Stimulated activated memory B cell treated with anti-CD40 and anti-IgM and Interleukin-4, amounts not matched to agents 10 μg/mL and 1 μg/mL and 100 μg/mL, for 72 hours (primary cell): ENCODE results near the gene MNDA.
A peak's percentile ranks its signal among the peaks of the same experiment; 100 is the strongest.
"Not testable (repeated sequence)": the region's sequence is repeated elsewhere in the genome, so short reads cannot be mapped to it uniquely, and the experiment has no call there.

Source experiments
- ATAC-seq: fragments of 150-1000 bp; cut with Tn5 transposase; 2 replicates; pipeline ENCODE4 v1.10.0; 2021
- H3K27ac Mint-ChIP-seq: one replicate; pipeline ENCODE4 v1.8.0; 2022; ENCODE audit warnings: mild to moderate bottlenecking, mixed read lengths
- H3K27me3 Mint-ChIP-seq: one replicate; pipeline ENCODE4 v1.8.0; 2022; ENCODE audit warnings: mixed read lengths
- H3K36me3 Mint-ChIP-seq: one replicate; pipeline ENCODE4 v1.8.0; 2022; ENCODE audit warnings: mixed read lengths
- H3K4me1 Mint-ChIP-seq: one replicate; pipeline ENCODE4 v1.8.0; 2022; ENCODE audit warnings: mixed read lengths
- H3K4me3 Mint-ChIP-seq: one replicate; pipeline ENCODE4 v1.8.0; 2022; ENCODE audit warnings: mild to moderate bottlenecking, moderate library complexity, mixed read lengths
- H3K9me3 Mint-ChIP-seq: one replicate; pipeline ENCODE4 v1.8.0; 2022; ENCODE audit warnings: mixed read lengths

The MNDA gene

DNA sequence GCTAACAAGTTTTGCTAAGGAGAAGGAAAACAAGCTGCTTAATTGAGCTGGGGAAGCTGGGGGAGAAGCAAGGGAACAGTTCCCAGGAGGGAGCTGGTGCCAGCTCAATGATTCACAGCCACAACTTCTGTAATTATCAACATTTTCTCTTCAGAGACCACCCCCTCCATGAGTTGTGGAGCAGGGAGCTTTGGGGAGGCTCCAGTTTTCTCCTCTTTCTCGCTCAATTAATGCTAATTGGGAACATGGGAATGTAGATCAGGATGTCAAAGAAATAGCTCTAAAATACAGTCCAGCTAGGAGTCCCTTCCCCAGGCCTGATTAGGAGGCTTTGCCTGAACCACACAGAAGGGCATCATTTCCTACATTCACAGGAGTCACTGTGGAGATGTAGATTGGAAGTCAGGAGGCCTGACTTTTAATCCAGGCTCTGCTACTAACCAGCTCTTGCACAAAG, 12.1 kb upstream of the MNDA start:
- H3K9me3 Mint-ChIP-seq: peaks cover 2% of the 10 kb centered on the region
- H3K4me3 Mint-ChIP-seq: no peak overlapping the region
- no peak for ATAC-seq
- H3K36me3 Mint-ChIP-seq: no peaks in the 10 kb centered on the region
- no peaks in the 10 kb centered on the region for H3K4me1 Mint-ChIP-seq
- no peak overlapping the region for H3K27ac Mint-ChIP-seq
- H3K27me3 Mint-ChIP-seq: peaks cover 9% of the 10 kb centered on the region

GRCh38 chr1:158819461-158820443, 11.4 kb upstream of the MNDA start:
- Mint-ChIP-seq H3K4me1 (no peaks in the 10 kb centered on the region), H3K9me3 (peaks cover 2% of the 10 kb centered on the region), H3K36me3 (no peaks in the 10 kb centered on the region), H3K27ac (no peak overlapping the region), H3K27me3 (peaks cover 11% of the 10 kb centered on the region), H3K4me3 (no peak overlapping the region)
- ATAC-seq: no peak

- no peaks in the 10 kb centered on the region for H3K4me1 Mint-ChIP-seq
- H3K27ac Mint-ChIP-seq: no peak overlapping the region
- ATAC-seq: no peak
- H3K4me3 Mint-ChIP-seq: no peak overlapping the region
- H3K27me3 Mint-ChIP-seq: peaks cover 11% of the 10 kb centered on the region
- H3K36me3 Mint-ChIP-seq: no peaks in the 10 kb centered on the region
- H3K9me3 Mint-ChIP-seq: peaks cover 9% of the 10 kb centered on the region
Observed at GRCh38 chr1:158821723-158822122, 9.4 kb upstream of the MNDA start.

GRCh38 chr1:158830074-158830677, 975 bp upstream of the MNDA start:
- Mint-ChIP-seq H3K4me1 (peaks cover 30% of the 10 kb centered on the region), H3K36me3 (peaks cover 22% of the 10 kb centered on the region), H3K27ac (peak overlapping the region; percentile 85), H3K4me3 (peak overlapping the region; percentile 42), H3K9me3 (peaks cover 25% of the 10 kb centered on the region), H3K27me3 (no peaks in the 10 kb centered on the region)
- peak; percentile 82 for ATAC-seq

- H3K9me3 Mint-ChIP-seq: peaks cover 10% of the 10 kb centered on the region
- H3K4me1 Mint-ChIP-seq: peaks cover 30% of the 10 kb centered on the region
- peak overlapping the region; percentile 53 for H3K4me3 Mint-ChIP-seq
- peak overlapping the region; percentile 76 for H3K27ac Mint-ChIP-seq
- no peak for ATAC-seq
- no peaks in the 10 kb centered on the region for H3K27me3 Mint-ChIP-seq
- H3K36me3 Mint-ChIP-seq: peaks cover 20% of the 10 kb centered on the region
Observed at GRCh38 chr1:158833264-158833663, 2.1 kb downstream of the MNDA start.

GRCh38 chr1:158836038-158836437, 4.9 kb downstream of the MNDA start:
- peaks cover 14% of the 10 kb centered on the region for H3K36me3 Mint-ChIP-seq
- peaks cover 17% of the 10 kb centered on the region for H3K4me1 Mint-ChIP-seq
- H3K9me3 Mint-ChIP-seq: peaks cover 3% of the 10 kb centered on the region
- no peak overlapping the region for H3K27ac Mint-ChIP-seq
- ATAC-seq: no peak
- no peaks in the 10 kb centered on the region for H3K27me3 Mint-ChIP-seq
- H3K4me3 Mint-ChIP-seq: no peak overlapping the region

DNA sequence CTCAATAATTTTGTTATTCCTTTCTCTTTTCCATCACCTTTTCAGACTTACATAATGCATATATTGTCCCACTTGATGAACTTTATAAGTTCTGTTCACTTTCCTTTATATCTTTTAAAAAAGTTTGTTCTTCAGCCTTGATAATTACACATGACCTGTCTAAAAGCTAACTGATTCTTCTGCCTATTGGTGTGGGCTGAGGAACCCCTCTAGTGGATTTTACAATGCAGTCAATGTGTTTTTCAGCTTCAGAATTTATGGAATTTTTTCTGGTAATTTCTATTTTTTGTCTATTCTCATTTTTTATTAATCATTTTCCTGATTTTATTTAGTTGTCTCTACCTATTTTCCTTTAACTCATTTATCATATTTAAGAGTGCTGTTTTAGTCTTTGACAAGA, 7.5 kb downstream of the MNDA start:
- Mint-ChIP-seq H3K4me3 (no peak overlapping the region), H3K4me1 (peaks cover under 1% of the 10 kb centered on the region), H3K27ac (no peak overlapping the region), H3K27me3 (no peaks in the 10 kb centered on the region), H3K36me3 (peaks cover 34% of the 10 kb centered on the region), H3K9me3 (peaks cover 3% of the 10 kb centered on the region)
- ATAC-seq: no peak

GRCh38 chr1:158839566-158839965, 8.4 kb downstream of the MNDA start:
- Mint-ChIP-seq H3K9me3 (peaks cover 3% of the 10 kb centered on the region), H3K36me3 (peaks cover 43% of the 10 kb centered on the region), H3K4me3 (no peak overlapping the region), H3K27ac (no peak overlapping the region), H3K4me1 (no peaks in the 10 kb centered on the region), H3K27me3 (no peaks in the 10 kb centered on the region)
- no peak for ATAC-seq

DNA sequence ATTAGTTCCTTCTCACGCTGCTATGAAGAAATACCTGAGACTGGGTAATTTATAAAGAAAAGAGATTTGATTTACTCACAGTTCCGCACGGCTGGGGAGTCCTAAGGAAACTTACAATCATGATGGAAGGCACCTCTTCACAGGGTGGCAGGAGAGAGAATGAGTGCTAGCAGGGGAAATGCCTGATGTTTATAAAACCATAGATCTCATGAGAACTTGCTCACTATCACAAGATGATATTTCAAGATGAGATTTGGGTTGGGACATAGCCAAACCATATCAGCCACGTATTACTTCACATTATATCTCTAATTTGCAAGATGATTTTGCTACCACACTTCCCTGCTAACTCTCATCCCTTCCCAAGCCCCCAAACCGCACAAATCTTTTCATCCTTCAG, 9.1 kb downstream of the MNDA start:
- Mint-ChIP-seq H3K36me3 (peaks cover 49% of the 10 kb centered on the region), H3K9me3 (peaks cover 3% of the 10 kb centered on the region), H3K4me1 (no peaks in the 10 kb centered on the region), H3K27ac (no peak overlapping the region), H3K27me3 (no peaks in the 10 kb centered on the region), H3K4me3 (no peak overlapping the region)
- no peak for ATAC-seq

GRCh38 chr1:158864595-158864994, 33.4 kb downstream of the MNDA start:
- Mint-ChIP-seq H3K4me1 (no peaks in the 10 kb centered on the region), H3K27ac (no peak overlapping the region), H3K4me3 (no peak overlapping the region), H3K36me3 (peaks cover 15% of the 10 kb centered on the region), H3K9me3 (peaks cover 17% of the 10 kb centered on the region), H3K27me3 (peaks cover 9% of the 10 kb centered on the region)
- no peak for ATAC-seq

DNA sequence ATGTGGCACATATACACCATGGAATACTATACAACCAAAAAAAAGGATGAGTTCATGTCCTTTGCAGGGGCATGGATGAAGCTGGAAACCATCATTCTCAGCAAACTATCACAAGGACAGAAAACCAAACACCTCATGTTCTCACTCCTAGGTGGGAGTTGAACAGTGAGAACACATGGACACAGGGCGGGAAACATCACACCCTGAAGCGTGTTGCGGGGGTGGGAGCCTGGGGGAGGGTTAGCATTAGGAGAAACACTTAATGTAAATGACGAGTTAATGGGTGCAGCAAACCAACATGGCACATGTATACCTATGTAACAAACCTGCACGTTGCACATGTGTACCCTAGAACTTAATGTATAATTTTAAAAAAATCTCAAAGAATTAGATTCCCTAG, 39.3 kb downstream of the MNDA start:
- not testable (repeated sequence) for H3K9me3 Mint-ChIP-seq, H3K4me1 Mint-ChIP-seq, H3K27ac Mint-ChIP-seq, ATAC-seq, H3K4me3 Mint-ChIP-seq, H3K27me3 Mint-ChIP-seq, H3K36me3 Mint-ChIP-seq

GRCh38 chr1:158873141-158873540, 42.0 kb downstream of the MNDA start:
- Mint-ChIP-seq H3K27me3 (peaks cover 32% of the 10 kb centered on the region), H3K36me3 (no peaks in the 10 kb centered on the region)

GRCh38 chr1:158893654-158894053, 62.5 kb downstream of the MNDA start:
- no peak for ATAC-seq
- Mint-ChIP-seq H3K9me3 (peaks cover 10% of the 10 kb centered on the region), H3K27ac (no peak overlapping the region), H3K4me1 (no peaks in the 10 kb centered on the region), H3K4me3 (no peak overlapping the region), H3K27me3 (no peaks in the 10 kb centered on the region), H3K36me3 (no peaks in the 10 kb centered on the region)

More at GRCh38 chr1:158873141-158873540, 42.0 kb downstream of the MNDA start:
- Mint-ChIP-seq H3K27ac (no peak overlapping the region), H3K9me3 (no peaks in the 10 kb centered on the region), H3K4me3 (no peak overlapping the region), H3K4me1 (no peaks in the 10 kb centered on the region)
- ATAC-seq: no peak

DNA sequence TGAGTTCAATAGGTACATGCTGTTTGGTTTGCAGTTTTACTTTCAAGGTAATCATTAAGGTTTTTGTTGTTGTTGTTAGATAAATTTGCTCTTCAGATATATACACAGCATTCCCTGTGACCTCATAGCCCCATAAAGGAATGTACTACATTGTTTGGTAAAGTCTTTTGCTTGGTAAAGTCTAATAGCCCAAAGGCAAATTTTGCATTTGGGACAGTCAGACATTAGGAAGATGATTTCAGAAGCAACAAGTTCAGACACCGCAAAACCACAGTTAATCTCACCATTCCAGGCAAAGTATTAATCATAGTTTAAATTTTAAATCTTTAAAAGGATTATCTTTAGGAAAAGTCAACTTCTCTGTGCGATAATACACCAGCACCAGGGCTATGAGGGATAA, 67.6 kb downstream of the MNDA start:
- no peaks in the 10 kb centered on the region for H3K36me3 Mint-ChIP-seq
- no peak overlapping the region for H3K4me3 Mint-ChIP-seq
- no peak overlapping the region for H3K27ac Mint-ChIP-seq
- no peaks in the 10 kb centered on the region for H3K4me1 Mint-ChIP-seq
- peaks cover 11% of the 10 kb centered on the region for H3K27me3 Mint-ChIP-seq
- no peak for ATAC-seq
- H3K9me3 Mint-ChIP-seq: peaks cover 7% of the 10 kb centered on the region
